DOHH2 (cell line): ENCODE data around the gene DYNLT1.
A peak's percentile ranks its signal among the peaks of the same experiment; 100 is the strongest.

Experiments
- H3F3A ChIP-seq: fragments of 200-600 bp; sonication (generic), shearing (Covaris generic); 2 replicates; pipeline ENCODE4 v1.6.0; 2016; ENCODE audit warnings: antibody characterized with exemption, mild to moderate bottlenecking; ENCODE audit not compliant: control insufficient read depth, insufficient read depth
- H3K27ac ChIP-seq: fragments of 200-600 bp; sonication (generic); 2 replicates; pipeline ENCODE4 v1.5.1; 2014; ENCODE audit warnings: low read depth, mild to moderate bottlenecking, low read length, moderate library complexity
- H3K27me3 ChIP-seq: fragments of 200-600 bp; sonication (generic); 2 replicates; pipeline ENCODE4 v1.6.1; 2014; ENCODE audit warnings: mild to moderate bottlenecking, low read length, mixed read lengths; ENCODE audit not compliant: control insufficient read depth
- H3K36me3 ChIP-seq: fragments of 200-600 bp; sonication (generic); 2 replicates; pipeline ENCODE4 v1.6.1; 2014; ENCODE audit warnings: mild to moderate bottlenecking, low read length, moderate library complexity, mixed read lengths; ENCODE audit not compliant: control insufficient read depth
- H3K4me1 ChIP-seq: fragments of 200-600 bp; sonication (generic); 2 replicates; pipeline ENCODE4 v1.6.1; 2014; ENCODE audit warnings: mild to moderate bottlenecking, low read length, mixed read lengths; ENCODE audit not compliant: control insufficient read depth
- H3K4me2 ChIP-seq: fragments of 200-600 bp; sonication (generic); 2 replicates; pipeline ENCODE4 v1.6.0; 2014; ENCODE audit warnings: mild to moderate bottlenecking, low read length, moderate library complexity
- H3K4me3 ChIP-seq: fragments of 200-600 bp; sonication (generic); 2 replicates; pipeline ENCODE4 v1.5.1; 2014; ENCODE audit warnings: mild to moderate bottlenecking, low read length, mixed read lengths
- H3K79me2 ChIP-seq: fragments of 200-600 bp; sonication (generic); 2 replicates; pipeline ENCODE4 v1.6.1; 2014; ENCODE audit warnings: mild to moderate bottlenecking, low read length, mixed read lengths; ENCODE audit not compliant: control insufficient read depth
- H3K9me2 ChIP-seq: fragments of 200-600 bp; sonication (generic); replicated peaks from 2 replicates; pipeline ENCODE4 v1.6.1; 2014; ENCODE audit warnings: mild to moderate bottlenecking, low read length, mixed read lengths; ENCODE audit not compliant: control insufficient read depth
- H3K9me3 ChIP-seq: fragments of 200-600 bp; sonication (generic); 2 replicates; pipeline ENCODE4 v1.6.1; 2014; ENCODE audit warnings: antibody characterized with exemption, low read length, mixed read lengths; ENCODE audit not compliant: control insufficient read depth, insufficient read depth
- H4K20me1 ChIP-seq: fragments of 200-600 bp; sonication (generic); 2 replicates; pipeline ENCODE4 v1.6.0; 2014; ENCODE audit warnings: low read depth, mild to moderate bottlenecking, antibody characterized with exemption, low read length, moderate library complexity; ENCODE audit not compliant: control insufficient read depth, insufficient read depth
- CTCF ChIP-seq: fragments of 200-600 bp; sonication (generic); IDR thresholded peaks from one replicate; pipeline ENCODE4 v1.5.1; 2014; ENCODE audit warnings: antibody characterized with exemption, mild to moderate bottlenecking, low read depth, low read length; ENCODE audit not compliant: poor library complexity, severe bottlenecking
- EZH2phosphoT487 ChIP-seq: fragments of 200-600 bp; sonication (generic); IDR thresholded peaks from 2 replicates; pipeline ENCODE4 v1.6.1; 2017; ENCODE audit warnings: borderline replicate concordance, mild to moderate bottlenecking, antibody characterized with exemption, low read length, moderate library complexity, mixed read lengths

DYNLT1 gene

GRCh38 chr6:158666628-158667359, 22.3 kb upstream of the DYNLT1 start:
- H3K4me1 ChIP-seq, result 0 out of 2 replicates have a peak, but pooled peaks cover 5% of the 10 kb centered on the region
- H3K9me2 ChIP-seq, result no peaks in the 10 kb centered on the region
- no peak overlapping the region for H3K27ac ChIP-seq
- H4K20me1 ChIP-seq, result no peaks in the 10 kb centered on the region
- H3K4me2 ChIP-seq, result no peak overlapping the region
- H3K9me3 ChIP-seq, result no peaks in the 10 kb centered on the region
- no peaks in the 10 kb centered on the region for H3K36me3 ChIP-seq
- peaks cover 66% of the 10 kb centered on the region for H3K27me3 ChIP-seq
- H3F3A ChIP-seq, result no peaks in the 10 kb centered on the region
- peak; percentile 82; the same call in 1 of the 2 replicates for TF ChIP-seq EZH2phosphoT487
- TF ChIP-seq CTCF, result no peak
- H3K4me3 ChIP-seq, result no peak overlapping the region
- no peaks in the 10 kb centered on the region for H3K79me2 ChIP-seq

- TF ChIP-seq CTCF (no peak), EZH2phosphoT487 (no peak)
- H3K36me3 ChIP-seq, result no peaks in the 10 kb centered on the region
- no peaks in the 10 kb centered on the region for H3K79me2 ChIP-seq
- peaks cover 66% of the 10 kb centered on the region for H3K27me3 ChIP-seq
- H4K20me1 ChIP-seq, result no peaks in the 10 kb centered on the region
- no peaks in the 10 kb centered on the region for H3K9me3 ChIP-seq
- no peaks in the 10 kb centered on the region for H3K9me2 ChIP-seq
- no peak overlapping the region for H3K4me3 ChIP-seq
- no peaks in the 10 kb centered on the region for H3F3A ChIP-seq
- peaks cover 8% of the 10 kb centered on the region for H3K4me1 ChIP-seq
- H3K27ac ChIP-seq, result no peak overlapping the region
- H3K4me2 ChIP-seq, result no peak overlapping the region
These were observed 20.8 kb upstream of the DYNLT1 start for GRCh38 chr6:158665332-158665731.

GRCh38 chr6:158663625-158664165, 19.2 kb upstream of the DYNLT1 start:
- no peaks in the 10 kb centered on the region for H3K9me3 ChIP-seq
- H3K27me3 ChIP-seq, result peaks cover 57% of the 10 kb centered on the region
- TF ChIP-seq CTCF (no peak), EZH2phosphoT487 (no peak)
- H3K4me2 ChIP-seq, result no peak overlapping the region
- no peaks in the 10 kb centered on the region for H3K9me2 ChIP-seq
- H3K4me3 ChIP-seq, result no peak overlapping the region
- peaks cover 9% of the 10 kb centered on the region for H3K4me1 ChIP-seq
- H3F3A ChIP-seq, result no peaks in the 10 kb centered on the region
- H3K36me3 ChIP-seq, result no peaks in the 10 kb centered on the region
- no peak overlapping the region for H3K27ac ChIP-seq
- H4K20me1 ChIP-seq, result no peaks in the 10 kb centered on the region
- no peaks in the 10 kb centered on the region for H3K79me2 ChIP-seq
